ENCODE results near the gene NKG7. TPM values are rescaled to one million over a fixed set of nuclear protein-coding genes. Genes with fewer than 3 reads are reported as not detected.

Gene NKG7
- total and polyA plus RNA-seq, 2 of the 13 experiments (the other 11 are each of a cell fraction or from before 2014, with no cell fraction given) = 0.40 TPM; not detected in 1

DNA sequence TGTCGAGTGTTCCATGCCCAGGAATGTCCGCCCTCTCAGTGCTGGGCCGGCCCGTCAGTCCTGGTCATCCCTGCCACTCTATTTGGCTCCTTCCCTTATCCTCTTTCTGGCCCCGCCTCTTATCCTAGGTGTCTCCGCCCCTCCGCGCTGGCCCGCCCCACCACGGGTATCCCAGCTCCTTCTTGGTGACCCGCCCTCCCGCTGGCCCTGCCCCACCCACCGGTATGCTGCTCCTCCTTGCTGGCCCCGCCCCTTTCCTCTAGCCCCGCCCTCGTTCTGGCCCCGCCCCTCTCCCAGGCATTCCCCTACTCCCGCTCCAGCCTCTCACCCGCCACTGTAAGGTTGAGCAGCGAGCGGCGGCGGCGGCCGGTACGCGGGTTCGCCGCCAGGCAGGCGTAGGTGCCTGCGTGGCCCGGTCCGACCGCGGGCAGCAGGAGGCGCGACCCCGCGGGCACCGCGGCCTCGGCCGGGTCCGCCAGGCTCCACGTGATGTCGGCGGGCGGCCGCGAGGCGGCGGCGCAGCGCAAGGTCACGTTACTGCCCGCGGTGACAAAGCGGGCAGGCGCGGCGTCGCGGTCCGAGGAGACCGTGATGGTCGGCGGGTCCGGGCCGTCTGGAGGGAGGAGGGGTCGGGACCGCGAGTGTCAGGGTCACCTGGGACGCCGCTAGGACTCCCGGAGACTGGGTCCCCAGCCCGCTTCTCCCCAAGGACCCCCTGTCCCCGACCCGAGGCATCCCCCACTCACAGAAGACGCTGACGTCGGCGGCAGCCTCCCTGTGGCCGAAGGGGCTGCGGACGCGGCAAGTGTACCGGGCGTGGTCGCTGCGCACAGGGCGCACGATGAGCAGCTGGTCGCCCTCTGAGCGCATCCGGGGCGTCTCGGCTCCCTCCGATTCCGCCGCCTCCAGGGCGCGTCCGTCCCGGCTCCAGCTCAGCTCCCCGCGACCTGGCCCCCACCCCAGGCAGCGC, 32.5 kb downstream of the NKG7 start (continued):
- no peak for TF ChIP-seq ZNF781 (CRISPR knock-in tag; IDR thresholded peaks at IDR 0.05; ENCODE audit: borderline replicate concordance, not compliant biosample characterization)
- TF ChIP-seq ZNF569 (CRISPR knock-in tag; IDR thresholded peaks at IDR 0.05; ENCODE audit: borderline replicate concordance) = no peak
- TF ChIP-seq, protein P1, sequence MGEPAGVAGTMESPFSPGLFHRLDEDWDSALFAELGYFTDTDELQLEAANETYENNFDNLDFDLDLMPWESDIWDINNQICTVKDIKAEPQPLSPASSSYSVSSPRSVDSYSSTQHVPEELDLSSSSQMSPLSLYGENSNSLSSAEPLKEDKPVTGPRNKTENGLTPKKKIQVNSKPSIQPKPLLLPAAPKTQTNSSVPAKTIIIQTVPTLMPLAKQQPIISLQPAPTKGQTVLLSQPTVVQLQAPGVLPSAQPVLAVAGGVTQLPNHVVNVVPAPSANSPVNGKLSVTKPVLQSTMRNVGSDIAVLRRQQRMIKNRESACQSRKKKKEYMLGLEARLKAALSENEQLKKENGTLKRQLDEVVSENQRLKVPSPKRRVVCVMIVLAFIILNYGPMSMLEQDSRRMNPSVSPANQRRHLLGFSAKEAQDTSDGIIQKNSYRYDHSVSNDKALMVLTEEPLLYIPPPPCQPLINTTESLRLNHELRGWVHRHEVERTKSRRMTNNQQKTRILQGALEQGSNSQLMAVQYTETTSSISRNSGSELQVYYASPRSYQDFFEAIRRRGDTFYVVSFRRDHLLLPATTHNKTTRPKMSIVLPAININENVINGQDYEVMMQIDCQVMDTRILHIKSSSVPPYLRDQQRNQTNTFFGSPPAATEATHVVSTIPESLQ (CRISPR knock-in tag; conservative IDR thresholded peaks at IDR 0.05) = no peak
- TF ChIP-seq ZNF761 (CRISPR knock-in tag; conservative IDR thresholded peaks at IDR 0.05) = no peak
- TF ChIP-seq NFKBIZ (CRISPR knock-in tag; IDR thresholded peaks at IDR 0.05) = no peak
- TF ChIP-seq, protein P2, sequence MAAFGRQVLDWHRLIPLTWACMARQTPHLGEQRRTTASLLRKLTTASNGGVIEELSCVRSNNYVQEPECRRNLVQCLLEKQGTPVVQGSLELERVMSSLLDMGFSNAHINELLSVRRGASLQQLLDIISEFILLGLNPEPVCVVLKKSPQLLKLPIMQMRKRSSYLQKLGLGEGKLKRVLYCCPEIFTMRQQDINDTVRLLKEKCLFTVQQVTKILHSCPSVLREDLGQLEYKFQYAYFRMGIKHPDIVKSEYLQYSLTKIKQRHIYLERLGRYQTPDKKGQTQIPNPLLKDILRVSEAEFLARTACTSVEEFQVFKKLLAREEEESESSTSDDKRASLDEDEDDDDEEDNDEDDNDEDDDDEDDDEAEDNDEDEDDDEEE (CRISPR knock-in tag; IDR thresholded peaks at IDR 0.05) = no peak
- TF ChIP-seq, protein P3, sequence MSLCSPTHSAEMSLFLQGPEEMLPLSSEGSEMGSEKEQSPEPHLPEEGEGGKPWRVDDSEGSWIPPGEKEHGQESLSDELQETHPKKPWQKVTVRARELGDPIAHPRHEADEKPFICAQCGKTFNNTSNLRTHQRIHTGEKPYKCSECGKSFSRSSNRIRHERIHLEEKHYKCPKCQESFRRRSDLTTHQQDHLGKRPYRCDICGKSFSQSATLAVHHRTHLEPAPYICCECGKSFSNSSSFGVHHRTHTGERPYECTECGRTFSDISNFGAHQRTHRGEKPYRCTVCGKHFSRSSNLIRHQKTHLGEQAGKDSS (CRISPR knock-in tag; IDR thresholded peaks at IDR 0.05; ENCODE audit: borderline replicate concordance, low read depth) = 0 out of 2 replicates have a peak, but pooled peaks have one; percentile 28
- no peak for TF ChIP-seq ZNF256 (CRISPR knock-in tag; conservative IDR thresholded peaks at IDR 0.05)
- TF ChIP-seq, protein P4, sequence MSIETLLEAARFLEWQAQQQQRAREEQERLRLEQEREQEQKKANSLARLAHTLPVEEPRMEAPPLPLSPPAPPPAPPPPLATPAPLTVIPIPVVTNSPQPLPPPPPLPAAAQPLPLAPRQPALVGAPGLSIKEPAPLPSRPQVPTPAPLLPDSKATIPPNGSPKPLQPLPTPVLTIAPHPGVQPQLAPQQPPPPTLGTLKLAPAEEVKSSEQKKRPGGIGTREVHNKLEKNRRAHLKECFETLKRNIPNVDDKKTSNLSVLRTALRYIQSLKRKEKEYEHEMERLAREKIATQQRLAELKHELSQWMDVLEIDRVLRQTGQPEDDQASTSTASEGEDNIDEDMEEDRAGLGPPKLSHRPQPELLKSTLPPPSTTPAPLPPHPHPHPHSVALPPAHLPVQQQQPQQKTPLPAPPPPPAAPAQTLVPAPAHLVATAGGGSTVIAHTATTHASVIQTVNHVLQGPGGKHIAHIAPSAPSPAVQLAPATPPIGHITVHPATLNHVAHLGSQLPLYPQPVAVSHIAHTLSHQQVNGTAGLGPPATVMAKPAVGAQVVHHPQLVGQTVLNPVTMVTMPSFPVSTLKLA (IDR thresholded peaks at IDR 0.05) = no peak
- no peak for TF ChIP-seq SRF (IDR thresholded peaks at IDR 0.05; ENCODE audit: low read depth, low read length)
- no peak for TF ChIP-seq KDM3A (CRISPR knock-in tag; IDR thresholded peaks at IDR 0.05; ENCODE audit: low read depth)
- TF ChIP-seq, protein P5, sequence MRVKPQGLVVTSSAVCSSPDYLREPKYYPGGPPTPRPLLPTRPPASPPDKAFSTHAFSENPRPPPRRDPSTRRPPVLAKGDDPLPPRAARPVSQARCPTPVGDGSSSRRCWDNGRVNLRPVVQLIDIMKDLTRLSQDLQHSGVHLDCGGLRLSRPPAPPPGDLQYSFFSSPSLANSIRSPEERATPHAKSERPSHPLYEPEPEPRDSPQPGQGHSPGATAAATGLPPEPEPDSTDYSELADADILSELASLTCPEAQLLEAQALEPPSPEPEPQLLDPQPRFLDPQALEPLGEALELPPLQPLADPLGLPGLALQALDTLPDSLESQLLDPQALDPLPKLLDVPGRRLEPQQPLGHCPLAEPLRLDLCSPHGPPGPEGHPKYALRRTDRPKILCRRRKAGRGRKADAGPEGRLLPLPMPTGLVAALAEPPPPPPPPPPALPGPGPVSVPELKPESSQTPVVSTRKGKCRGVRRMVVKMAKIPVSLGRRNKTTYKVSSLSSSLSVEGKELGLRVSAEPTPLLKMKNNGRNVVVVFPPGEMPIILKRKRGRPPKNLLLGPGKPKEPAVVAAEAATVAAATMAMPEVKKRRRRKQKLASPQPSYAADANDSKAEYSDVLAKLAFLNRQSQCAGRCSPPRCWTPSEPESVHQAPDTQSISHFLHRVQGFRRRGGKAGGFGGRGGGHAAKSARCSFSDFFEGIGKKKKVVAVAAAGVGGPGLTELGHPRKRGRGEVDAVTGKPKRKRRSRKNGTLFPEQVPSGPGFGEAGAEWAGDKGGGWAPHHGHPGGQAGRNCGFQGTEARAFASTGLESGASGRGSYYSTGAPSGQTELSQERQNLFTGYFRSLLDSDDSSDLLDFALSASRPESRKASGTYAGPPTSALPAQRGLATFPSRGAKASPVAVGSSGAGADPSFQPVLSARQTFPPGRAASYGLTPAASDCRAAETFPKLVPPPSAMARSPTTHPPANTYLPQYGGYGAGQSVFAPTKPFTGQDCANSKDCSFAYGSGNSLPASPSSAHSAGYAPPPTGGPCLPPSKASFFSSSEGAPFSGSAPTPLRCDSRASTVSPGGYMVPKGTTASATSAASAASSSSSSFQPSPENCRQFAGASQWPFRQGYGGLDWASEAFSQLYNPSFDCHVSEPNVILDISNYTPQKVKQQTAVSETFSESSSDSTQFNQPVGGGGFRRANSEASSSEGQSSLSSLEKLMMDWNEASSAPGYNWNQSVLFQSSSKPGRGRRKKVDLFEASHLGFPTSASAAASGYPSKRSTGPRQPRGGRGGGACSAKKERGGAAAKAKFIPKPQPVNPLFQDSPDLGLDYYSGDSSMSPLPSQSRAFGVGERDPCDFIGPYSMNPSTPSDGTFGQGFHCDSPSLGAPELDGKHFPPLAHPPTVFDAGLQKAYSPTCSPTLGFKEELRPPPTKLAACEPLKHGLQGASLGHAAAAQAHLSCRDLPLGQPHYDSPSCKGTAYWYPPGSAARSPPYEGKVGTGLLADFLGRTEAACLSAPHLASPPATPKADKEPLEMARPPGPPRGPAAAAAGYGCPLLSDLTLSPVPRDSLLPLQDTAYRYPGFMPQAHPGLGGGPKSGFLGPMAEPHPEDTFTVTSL (CRISPR knock-in tag; IDR thresholded peaks at IDR 0.05; ENCODE audit: borderline replicate concordance) = no peak
- TF ChIP-seq, protein P6, sequence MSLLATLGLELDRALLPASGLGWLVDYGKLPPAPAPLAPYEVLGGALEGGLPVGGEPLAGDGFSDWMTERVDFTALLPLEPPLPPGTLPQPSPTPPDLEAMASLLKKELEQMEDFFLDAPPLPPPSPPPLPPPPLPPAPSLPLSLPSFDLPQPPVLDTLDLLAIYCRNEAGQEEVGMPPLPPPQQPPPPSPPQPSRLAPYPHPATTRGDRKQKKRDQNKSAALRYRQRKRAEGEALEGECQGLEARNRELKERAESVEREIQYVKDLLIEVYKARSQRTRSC (CRISPR knock-in tag; IDR thresholded peaks at IDR 0.05; ENCODE audit: low read depth) = no peak
- TF ChIP-seq YY1 (IDR thresholded peaks at IDR 0.05; ENCODE audit: insufficient read depth, insufficient replicate concordance, low read depth, low read length) = peak; percentile 13
- TF ChIP-seq ZNF124 (CRISPR knock-in tag; IDR thresholded peaks at IDR 0.05) = no peak

Data from HepG2 (cell line).